Measurements from ENCODE around the gene TBC1D20.

The TBC1D20 gene

GRCh38 chr20:412081-412480 lies 50.3 kb downstream of the TBC1D20 start:
- peaks cover 77% of the 10 kb centered on the region for H3K36me3 Mint-ChIP-seq (ENCODE audit: low read depth)
- intact Hi-C loops (cut with micrococcal nuclease), result no loop called here
- H3K4me3 Mint-ChIP-seq, result no peak overlapping the region
- H3K4me1 Mint-ChIP-seq (ENCODE audit: low read depth), result peaks cover 47% of the 10 kb centered on the region
- no peaks in the 10 kb centered on the region for H3K9me3 Mint-ChIP-seq
- no peak overlapping the region for H3K27ac Mint-ChIP-seq
- H3K27me3 Mint-ChIP-seq, result no peaks in the 10 kb centered on the region

DNA sequence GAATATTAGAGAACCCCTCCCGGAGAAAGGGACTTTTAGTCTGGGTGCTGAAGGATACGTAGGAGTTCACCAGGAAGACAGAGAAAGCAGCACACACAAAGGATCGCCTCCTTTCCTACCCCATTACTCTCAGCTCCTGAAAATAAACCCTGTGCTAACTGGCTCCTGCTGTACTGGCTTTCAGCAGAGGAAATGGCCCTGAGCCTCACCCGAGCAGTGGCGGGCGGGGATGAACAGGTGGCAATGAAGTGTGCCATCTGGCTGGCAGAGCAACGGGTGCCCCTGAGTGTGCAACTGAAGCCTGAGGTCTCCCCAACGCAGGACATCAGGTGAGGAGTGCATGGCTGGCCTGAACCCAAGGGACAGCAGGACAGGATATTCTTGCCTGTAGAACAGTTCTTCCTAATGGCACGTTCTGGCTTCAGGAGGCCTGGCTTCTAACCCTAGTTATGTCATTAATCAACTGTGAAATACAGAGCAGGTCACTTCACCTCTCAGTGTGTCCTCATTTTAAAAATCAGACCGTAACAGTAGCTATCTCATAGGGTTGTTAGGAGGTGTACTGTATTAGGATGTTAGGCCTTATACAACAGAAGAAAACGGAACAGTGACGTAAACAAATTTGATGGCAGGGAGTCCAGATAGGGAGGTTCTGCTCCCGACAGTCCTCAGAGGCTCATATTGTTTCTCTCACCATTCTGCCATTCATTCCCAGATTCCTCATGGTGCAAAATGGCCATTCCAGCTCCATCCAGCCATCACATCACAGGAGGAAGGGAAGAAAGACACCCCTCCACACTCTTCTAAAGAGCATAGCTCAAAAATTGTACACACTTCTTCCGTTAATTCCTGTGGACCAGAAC lies 52.4 kb downstream of the TBC1D20 start:
- H3K36me3 Mint-ChIP-seq (ENCODE audit: low read depth), result peaks cover 57% of the 10 kb centered on the region
- intact Hi-C loops (cut with micrococcal nuclease), result loop anchor here (5.0 to 10.0 kb wide), 3 partner anchors 38 to 55 kb away; partner anchors contain the start of gene TBC1D20
- H3K27me3 Mint-ChIP-seq, result peaks cover 8% of the 10 kb centered on the region
- no peak overlapping the region for H3K4me3 Mint-ChIP-seq
- H3K4me1 Mint-ChIP-seq (ENCODE audit: low read depth), result peaks cover 43% of the 10 kb centered on the region
- peak overlapping the region; percentile 76 for H3K27ac Mint-ChIP-seq
- no peaks in the 10 kb centered on the region for H3K9me3 Mint-ChIP-seq

GRCh38 chr20:408843-409696 lies 53.3 kb downstream of the TBC1D20 start:
- intact Hi-C loops (cut with micrococcal nuclease), result loop anchor here (1.0 to 10.0 kb wide), 4 partner anchors 28 to 54 kb away; partner anchors contain the start of gene TBC1D20
- Mint-ChIP-seq H3K9me3 (no peaks in the 10 kb centered on the region), H3K27me3 (peaks cover 8% of the 10 kb centered on the region), H3K4me3 (peak overlapping the region; percentile 93), H3K27ac (peak overlapping the region; percentile 76), H3K4me1 (ENCODE audit: low read depth) (peaks cover 43% of the 10 kb centered on the region), H3K36me3 (ENCODE audit: low read depth) (peaks cover 57% of the 10 kb centered on the region)

GRCh38 chr20:407953-408842 lies 54.1 kb downstream of the TBC1D20 start, which contains the start of gene RBCK1:
Gene RBCK1, plus strand, starts transcription at chr20:408299. Its CDS starts 459 bp downstream, at chr20:408758.
- H3K36me3 Mint-ChIP-seq (ENCODE audit: low read depth), result peaks cover 52% of the 10 kb centered on the region
- peaks cover 8% of the 10 kb centered on the region for H3K27me3 Mint-ChIP-seq
- H3K4me3 Mint-ChIP-seq, result peak within 1 kb of the TSS; percentile 93
- intact Hi-C loops (cut with micrococcal nuclease), result loop anchor here (1.0 to 10.0 kb wide), 4 partner anchors 27 to 54 kb away; partner anchors contain the start of gene TBC1D20
- H3K9me3 Mint-ChIP-seq, result no peaks in the 10 kb centered on the region
- H3K4me1 Mint-ChIP-seq (ENCODE audit: low read depth), result peaks cover 39% of the 10 kb centered on the region
- H3K27ac Mint-ChIP-seq, result peak within 1 kb of the TSS; percentile 76

- intact Hi-C loops (cut with micrococcal nuclease), result loop anchor here (5.0 to 10.0 kb wide), 3 partner anchors 35 to 55 kb away; partner anchors contain the start of gene TBC1D20
- Mint-ChIP-seq H3K9me3 (no peaks in the 10 kb centered on the region), H3K36me3 (ENCODE audit: low read depth) (peaks cover 43% of the 10 kb centered on the region), H3K27me3 (peaks cover 8% of the 10 kb centered on the region), H3K27ac (peak overlapping the region; percentile 76), H3K4me1 (ENCODE audit: low read depth) (peaks cover 37% of the 10 kb centered on the region), H3K4me3 (peak overlapping the region; percentile 69)
These were observed 55.0 kb downstream of the TBC1D20 start for GRCh38 chr20:407133-407952.

- Mint-ChIP-seq H3K9me3 (no peaks in the 10 kb centered on the region), H3K27me3 (peaks cover 8% of the 10 kb centered on the region), H3K4me1 (ENCODE audit: low read depth) (peaks cover 37% of the 10 kb centered on the region), H3K36me3 (ENCODE audit: low read depth) (peaks cover 34% of the 10 kb centered on the region), H3K4me3 (peak overlapping the region; percentile 69), H3K27ac (peak overlapping the region; percentile 76)
- intact Hi-C loops (cut with micrococcal nuclease), result loop anchor here (5.0 to 10.0 kb wide), 3 partner anchors 34 to 56 kb away; partner anchors contain the start of gene TBC1D20
These were observed 55.9 kb downstream of the TBC1D20 start for GRCh38 chr20:406200-407132.

DNA sequence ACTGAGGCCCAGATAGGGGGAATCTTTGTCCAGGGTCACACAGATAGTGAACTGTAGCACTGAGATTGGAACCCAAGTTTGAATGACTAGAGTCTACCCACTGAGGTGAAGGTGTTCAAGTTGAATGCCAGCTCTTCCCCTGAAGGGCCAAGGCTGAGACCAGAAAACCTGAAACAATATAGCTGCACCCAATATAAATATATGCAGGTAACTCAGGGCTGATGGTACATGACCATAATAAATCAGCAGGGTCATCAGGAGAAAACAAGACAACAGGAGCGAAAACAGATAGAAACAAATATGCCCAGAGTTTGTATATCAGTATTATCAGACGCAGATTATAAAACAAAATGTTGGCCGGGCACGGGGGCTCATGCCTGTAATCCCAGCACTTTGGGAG lies 58.2 kb downstream of the TBC1D20 start:
- no peak overlapping the region for H3K4me3 Mint-ChIP-seq
- no peaks in the 10 kb centered on the region for H3K9me3 Mint-ChIP-seq
- no peak overlapping the region for H3K27ac Mint-ChIP-seq
- H3K27me3 Mint-ChIP-seq, result peaks cover 8% of the 10 kb centered on the region
- H3K36me3 Mint-ChIP-seq (ENCODE audit: low read depth), result peaks cover 11% of the 10 kb centered on the region
- peaks cover 20% of the 10 kb centered on the region for H3K4me1 Mint-ChIP-seq (ENCODE audit: low read depth)
- intact Hi-C loops (cut with micrococcal nuclease), result loop anchor here (10.0 kb wide), 1 partner anchor 49 kb away; no protein-coding TSS in a partner anchor

GRCh38 chr20:403582-403957 lies 58.8 kb downstream of the TBC1D20 start:
- Mint-ChIP-seq H3K4me3 (no peak overlapping the region), H3K27me3 (peaks cover 8% of the 10 kb centered on the region), H3K9me3 (no peaks in the 10 kb centered on the region), H3K36me3 (ENCODE audit: low read depth) (peaks cover 8% of the 10 kb centered on the region), H3K27ac (no peak overlapping the region), H3K4me1 (ENCODE audit: low read depth) (peaks cover 15% of the 10 kb centered on the region)
- intact Hi-C loops (cut with micrococcal nuclease), result loop anchor here (10.0 kb wide), 1 partner anchor 49 kb away; no protein-coding TSS in a partner anchor

- no peaks in the 10 kb centered on the region for H3K9me3 Mint-ChIP-seq
- peaks cover 8% of the 10 kb centered on the region for H3K27me3 Mint-ChIP-seq
- H3K4me3 Mint-ChIP-seq, result no peak overlapping the region
- no peak overlapping the region for H3K27ac Mint-ChIP-seq
- intact Hi-C loops (cut with micrococcal nuclease), result loop anchor here (10.0 kb wide), 1 partner anchor 48 kb away; no protein-coding TSS in a partner anchor
- H3K4me1 Mint-ChIP-seq (ENCODE audit: low read depth), result peaks cover 15% of the 10 kb centered on the region
- H3K36me3 Mint-ChIP-seq (ENCODE audit: low read depth), result peaks cover 7% of the 10 kb centered on the region
These were observed 59.3 kb downstream of the TBC1D20 start for GRCh38 chr20:402898-403581.

GRCh38 chr20:402496-402885 lies 59.8 kb downstream of the TBC1D20 start:
- intact Hi-C loops (cut with micrococcal nuclease), result loop anchor here (10.0 kb wide), 1 partner anchor 48 kb away; no protein-coding TSS in a partner anchor
- H3K27ac Mint-ChIP-seq, result no peak overlapping the region
- H3K27me3 Mint-ChIP-seq, result peaks cover 8% of the 10 kb centered on the region
- H3K4me3 Mint-ChIP-seq, result no peak overlapping the region
- no peaks in the 10 kb centered on the region for H3K9me3 Mint-ChIP-seq
- peaks cover 9% of the 10 kb centered on the region for H3K36me3 Mint-ChIP-seq (ENCODE audit: low read depth)
- peaks cover 14% of the 10 kb centered on the region for H3K4me1 Mint-ChIP-seq (ENCODE audit: low read depth)

Measured in dendritic cell treated with granulocyte-macrophage colony-stimulating factor and Interleukin-4, amounts not matched to agents 40 ng/mL and 50 ng/mL, for 4 days (primary cell).